PFSK-1 (cell line): ENCODE results near the gene NME4.

Experiments used
- FOXP2 ChIP-seq: optimal IDR thresholded peaks from 2 replicates; pipeline ENCODE3; 2011; ENCODE audit warnings: borderline replicate concordance, control low read depth, inconsistent platforms; ENCODE audit not compliant: insufficient read depth; ENCODE audit errors: extremely low read length, extremely low read depth
- POLR2AphosphoS5 ChIP-seq: IDR thresholded peaks from 2 replicates; pipeline ENCODE4 v1.6.1; 2012; ENCODE audit warnings: low read depth, mild to moderate bottlenecking, control low read depth, low read length, moderate library complexity
- REST ChIP-seq, 2 experiments: IDR thresholded peaks; 2 replicates each; pipeline versions ENCODE4 v1.6.1 to v1.8.0; 2011 to 2012; ENCODE audit warnings: low read depth in 2 of 2, low read length in 2 of 2, control low read depth in 1 of 2, inconsistent platforms in 1 of 2, mild to moderate bottlenecking in 1 of 2, moderate library complexity in 1 of 2; ENCODE audit not compliant: insufficient read depth in 1 of 2
- SIN3A ChIP-seq: IDR thresholded peaks from 2 replicates; pipeline ENCODE4 v1.6.1; 2012; ENCODE audit warnings: mild to moderate bottlenecking, low read length, moderate library complexity, borderline replicate concordance; ENCODE audit not compliant: insufficient read depth
- TAF1 ChIP-seq: IDR thresholded peaks from 2 replicates; pipeline ENCODE4 v1.6.1; 2012; ENCODE audit warnings: low read length, control low read depth, borderline replicate concordance; ENCODE audit not compliant: insufficient read depth

NME4 gene

GRCh38 chr16:441447-441846, 44.4 kb downstream of the NME4 start:
- TF ChIP-seq TAF1 (no peak), FOXP2 (no peak), SIN3A (no peak), POLR2AphosphoS5 (no peak), REST (IDR thresholded peaks at IDR 0.05; ENCODE audit: insufficient read depth in 1 of 2, low read depth in 2 of 2, low read length in 2 of 2) (no peak)

- TF ChIP-seq TAF1 (no peak), REST (IDR thresholded peaks at IDR 0.05; ENCODE audit: insufficient read depth in 1 of 2, low read depth in 2 of 2, low read length in 2 of 2) (no peak), FOXP2 (no peak), SIN3A (no peak), POLR2AphosphoS5 (no peak)
Measured at GRCh38 chr16:442976-443375, 46.0 kb downstream of the NME4 start.

GRCh38 chr16:444027-444426, 47.0 kb downstream of the NME4 start:
- no peak for TF ChIP-seq SIN3A
- no peak for TF ChIP-seq REST (IDR thresholded peaks at IDR 0.05; ENCODE audit: insufficient read depth in 1 of 2, low read depth in 2 of 2, low read length in 2 of 2)
- TF ChIP-seq POLR2AphosphoS5: no peak
- TF ChIP-seq TAF1: no peak
- TF ChIP-seq FOXP2: no peak

- TF ChIP-seq POLR2AphosphoS5: no peak
- no peak for TF ChIP-seq FOXP2
- TF ChIP-seq REST (IDR thresholded peaks at IDR 0.05; ENCODE audit: insufficient read depth in 1 of 2, low read depth in 2 of 2, low read length in 2 of 2): no peak
- TF ChIP-seq TAF1: no peak
- no peak for TF ChIP-seq SIN3A
Measured at GRCh38 chr16:445566-445965, 48.6 kb downstream of the NME4 start.
